Lower leg skin (tissue), 4 donors: ENCODE data around the gene SPINT1. TPM values are rescaled to one million over a fixed set of nuclear protein-coding genes. Genes with fewer than 3 reads are reported as not detected.

Source experiments
- DNase-seq, 2 donors: peaks; one replicate each; pipeline ENCODE4 v3.0.0-alpha.2; 2019; ENCODE audit warnings: low spot score in 2 of 2
- H3K4me3 ChIP-seq: fragments of 200-600 bp; sonication (generic); 2 replicates; pipeline ENCODE4 v1.5.1; 2017; ENCODE audit warnings: mild to moderate bottlenecking, low read depth; ENCODE audit not compliant: poor library complexity, severe bottlenecking
- CTCF ChIP-seq, 3 donors: fragments of 450-650 bp; IDR thresholded peaks; one replicate each; pipeline ENCODE4 v1.5.1; 2016; ENCODE audit warnings: antibody characterized with exemption in 3 of 3, mild to moderate bottlenecking in 3 of 3, moderate library complexity in 2 of 3
- POLR2A ChIP-seq, 2 donors: fragments of 450-650 bp; IDR thresholded peaks; one replicate each; pipeline ENCODE4 v1.6.1; 2016 to 2017; ENCODE audit warnings: antibody characterized with exemption in 2 of 2, mild to moderate bottlenecking in 1 of 2, moderate library complexity in 1 of 2
- WGBS, 2 donors: methylation state at CpG; one replicate each; pipeline ENCODE4 v1.1.5; 2018; 5-methylcytosine and 5-hydroxymethylcytosine counted together
- intact Hi-C: fragments of 100-400 bp; cut with DNase I; formaldehyde crosslinking; loops from one replicate; pipeline ENCODE4 v1.15.0; 2023; ENCODE audit warnings: low total_unique reads
- total RNA-seq, 4 donors: library from RNA; depleted of rRNA; stranded (reverse); fragments of >200 nt; gene quantifications; one replicate each; pipeline ENCODE4 v1.1.0, GENCODE V29; 2016

Gene SPINT1
- total RNA-seq, 4 donors from 2014 or later = 428 to 515 (median 502) TPM

GRCh38 chr15:40867199-40867598, 23.4 kb downstream of the SPINT1 start:
- WGBS, 2 donors = 92 to 97% methylated on average over 4 of the region's 4 CpGs
- no peak overlapping the region for H3K4me3 ChIP-seq
- no peak for TF ChIP-seq CTCF (IDR thresholded peaks at IDR 0.05)
- no peak for TF ChIP-seq POLR2A (IDR thresholded peaks at IDR 0.05)
- no peak for DNase-seq
- intact Hi-C loops = no loop called here

- 55 to 57% methylated on average over 5 of the region's 5 CpGs for WGBS, 2 donors
- TF ChIP-seq CTCF (IDR thresholded peaks at IDR 0.05) (no peak), POLR2A (IDR thresholded peaks at IDR 0.05) (no peak)
- intact Hi-C loops = no loop called here
- no peak for DNase-seq
- H3K4me3 ChIP-seq = no peak overlapping the region
Observed at GRCh38 chr15:40869686-40870085, 25.8 kb downstream of the SPINT1 start.

GRCh38 chr15:40870716-40871115, 26.9 kb downstream of the SPINT1 start:
- H3K4me3 ChIP-seq = no peak overlapping the region
- no peak for DNase-seq
- no peak for TF ChIP-seq CTCF (IDR thresholded peaks at IDR 0.05)
- no peak for TF ChIP-seq POLR2A (IDR thresholded peaks at IDR 0.05)
- intact Hi-C loops = no loop called here
- 91 to 94% methylated on average over 1 of the region's 1 CpG for whole genome bisulfite sequencing, 2 donors

GRCh38 chr15:40871749-40872617, 28.1 kb downstream of the SPINT1 start:
- intact Hi-C loops = no loop called here
- DNase-seq = no peak
- H3K4me3 ChIP-seq = no peak overlapping the region
- TF ChIP-seq POLR2A (IDR thresholded peaks at IDR 0.05) (no peak), CTCF (IDR thresholded peaks at IDR 0.05) (no peak)
- WGBS, 2 donors = 50 to 60% methylated on average over 13 of the region's 13 CpGs

- WGBS, 2 donors = 42 to 45% methylated on average over 30 to 33 of the region's 33 CpGs
- no peak for DNase-seq
- no peak for TF ChIP-seq POLR2A (IDR thresholded peaks at IDR 0.05)
- TF ChIP-seq CTCF (IDR thresholded peaks at IDR 0.05) = no peak
- peak overlapping the region; percentile 45 for H3K4me3 ChIP-seq
- intact Hi-C loops = no loop called here
Observed at GRCh38 chr15:40872791-40873693, 29.2 kb downstream of the SPINT1 start.
